ENCODE measurements around the gene MAGEA12.
"Not testable (repeated sequence)": the region's sequence is repeated elsewhere in the genome, so short reads cannot be mapped to it uniquely, and the experiment has no call there.

Gene MAGEA12

GRCh38 chrX:152766562-152766961 is 33.0 kb downstream of the MAGEA12 start:
- DNase-seq: not testable (repeated sequence)

GRCh38 chrX:152769549-152770289 is 36.2 kb downstream of the MAGEA12 start, which contains the start of gene MAGEA6:
TSS of gene MAGEA6 (minus strand) at chrX:152769689. CDS start at chrX:152767650, 2,039 bp downstream.
- not testable (repeated sequence) for DNase-seq

DNA sequence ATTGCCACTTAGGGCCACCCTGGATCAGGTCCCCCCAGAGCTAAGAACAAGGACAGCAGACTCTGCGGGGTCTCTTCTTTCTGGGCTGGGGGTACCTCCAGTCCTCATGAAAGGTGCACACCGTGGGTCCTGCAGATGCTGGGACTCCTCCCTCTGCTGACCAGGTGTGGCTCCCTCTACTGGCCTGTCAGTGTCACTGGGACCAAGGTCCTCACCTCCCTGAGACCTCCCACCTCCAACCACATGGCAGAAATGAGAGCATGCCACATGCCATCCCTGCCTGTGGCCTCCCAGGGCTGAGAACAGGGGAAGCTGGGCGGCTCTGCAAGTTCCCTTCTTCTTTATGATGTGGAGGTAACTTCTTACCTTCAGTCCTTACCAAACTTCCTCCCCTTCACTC is 53.5 kb downstream of the MAGEA12 start:
- not testable (repeated sequence) for DNase-seq
